Heart right ventricle (tissue), 16 donors: ENCODE data around the gene GATA1. TPM values are rescaled to one million over a fixed set of nuclear protein-coding genes. Genes with fewer than 3 reads are reported as not detected.

Experiments
- ATAC-seq, 8 donors: fragments of 200-7000 bp; cut with Tn5 transposase; one replicate each; pipeline ENCODE4 v1.9.1; 2020; ENCODE audit warnings: mild to moderate bottlenecking in 8 of 8, moderate library complexity in 8 of 8, moderate number of reproducible peaks in 1 of 8
- DNase-seq, 2 donors: peaks; one replicate each; pipeline ENCODE4 v3.0.0-alpha.2; 2020
- H3K27ac ChIP-seq, 10 donors: fragments of 200-600 bp; sonication (generic) in 2 of 10; one replicate each; pipeline versions ENCODE4 v1.5.0 to v1.8.0; 2020 to 2022; ENCODE audit warnings: mild to moderate bottlenecking in 3 of 10
- H3K27me3 ChIP-seq, 7 donors: fragments of 200-600 bp; one replicate each; pipeline ENCODE4 v1.8.0; 2021 to 2022; ENCODE audit warnings: mild to moderate bottlenecking in 2 of 7
- H3K36me3 ChIP-seq, 9 donors: fragments of 200-600 bp; sonication (generic) in 1 of 9; one replicate each; pipeline versions ENCODE4 v1.5.0 to v1.8.0; 2020 to 2022; ENCODE audit warnings: mild to moderate bottlenecking in 2 of 9
- H3K4me1 ChIP-seq, 9 donors: fragments of 200-600 bp; sonication (generic) in 1 of 9; one replicate each; pipeline versions ENCODE4 v1.5.0 to v1.8.0; 2020 to 2022; ENCODE audit warnings: mild to moderate bottlenecking in 4 of 9
- H3K4me3 ChIP-seq, 10 donors: fragments of 200-600 bp; sonication (generic) in 2 of 10; one replicate each; pipeline versions ENCODE4 v1.5.0 to v1.8.0; 2020 to 2022; ENCODE audit warnings: mild to moderate bottlenecking in 7 of 10, moderate library complexity in 2 of 10
- H3K9me3 ChIP-seq, 11 donors: fragments of 200-600 bp in 10 of 11; sonication (generic) in 2 of 11; one replicate each; pipeline versions ENCODE4 v1.5.0 to v1.8.0; 2013 to 2022; ENCODE audit warnings: mild to moderate bottlenecking in 2 of 11, control low read depth in 1 of 11, moderate library complexity in 1 of 11
- WGBS, 2 donors: extraction: QIAGEN DNeasy Blood & Tissue Kit; methylation state at CpG; one replicate each; pipeline ENCODE4 v1.1.7; 2013; ENCODE audit warnings: inconsistent platforms in 1 of 2; 5-methylcytosine and 5-hydroxymethylcytosine counted together
- intact Hi-C, 10 donors: fragments of 100-400 bp; cut with DNase I; formaldehyde crosslinking; loops; one replicate each; pipeline versions ENCODE4 v1.11.1 to v1.14.2; 2022
- polyA plus RNA-seq, 2 donors: library from polyadenylated mRNA; stranded (reverse); fragments of 200-250 nt; gene quantifications; one replicate each; pipeline ENCODE4 v1.2.3, GENCODE V29; 2013
- total RNA-seq, 10 donors: library from RNA; stranded (reverse); fragmentation: NEBNext Ultra II Directional in 3 of 10; extraction: Animal tissue kit (Norgen Biotek cat#: 25700) in 3 of 10; gene quantifications; one replicate each; pipeline versions ENCODE4 v1.2.1 to v1.2.4, GENCODE V29; 2021 to 2023
- TF ChIP-seq, protein P1 (sequence below), 9 donors: fragments of 200-600 bp; sonication (generic) in 2 of 9; IDR thresholded peaks; one replicate each; pipeline versions ENCODE4 v1.5.0 to v1.8.0; 2021 to 2022; ENCODE audit warnings: antibody characterized with exemption in 9 of 9, mild to moderate bottlenecking in 5 of 9, moderate library complexity in 1 of 9
- donor health status: Arrhythmogenic right ventricular cardiomyopathy.
- donor health status: ischemic (EF 13 %, LVEDD 7.1; RV severe dilation, severe dysfunction).
- donor health status: healthy with polysubstance abuse.
- donor health status: DM: no; HTN: yes; CAD: no.
- donor health status: DM: no; HTN: no; CAD: no.
- donor health status: ischemic (EF 25% LVEDD 6.9; RV normal size, moderate dysfunction).
- donor health status: ischemic (EF 25% LVEDD 5.7; RV mildly dilated, moderate dysfunction).
- donor health status: healthy.
- donor health status: DM: yes; HTN: yes; CAD: no.
- donor health status: Ischemic cardiomyopathy.
- donor health status: ischemic (EF 35%, LVEDD 5.7; RV mildly dilated, moderate dysfunction).
- donor health status: nonischemic (EF 11% LVEDD 7.7; RV severe dilation, severe dysfunction).
- donor health status: DM: yes; HTN: yes; CAD: no.
- donor health status: PGD.
- donor health status: ischemic (EF 29% LVEDD 5.4; RV normal size, mild dysfunction).
- donor health status: nonischemic (EF 23%, LVEDD 6.1; RV moderate dilation, normal function).

The GATA1 gene
- total and polyA plus RNA-seq, 12 donors: 0.07 to 0.25 (median 0.23) TPM; not detected in 9

DNA sequence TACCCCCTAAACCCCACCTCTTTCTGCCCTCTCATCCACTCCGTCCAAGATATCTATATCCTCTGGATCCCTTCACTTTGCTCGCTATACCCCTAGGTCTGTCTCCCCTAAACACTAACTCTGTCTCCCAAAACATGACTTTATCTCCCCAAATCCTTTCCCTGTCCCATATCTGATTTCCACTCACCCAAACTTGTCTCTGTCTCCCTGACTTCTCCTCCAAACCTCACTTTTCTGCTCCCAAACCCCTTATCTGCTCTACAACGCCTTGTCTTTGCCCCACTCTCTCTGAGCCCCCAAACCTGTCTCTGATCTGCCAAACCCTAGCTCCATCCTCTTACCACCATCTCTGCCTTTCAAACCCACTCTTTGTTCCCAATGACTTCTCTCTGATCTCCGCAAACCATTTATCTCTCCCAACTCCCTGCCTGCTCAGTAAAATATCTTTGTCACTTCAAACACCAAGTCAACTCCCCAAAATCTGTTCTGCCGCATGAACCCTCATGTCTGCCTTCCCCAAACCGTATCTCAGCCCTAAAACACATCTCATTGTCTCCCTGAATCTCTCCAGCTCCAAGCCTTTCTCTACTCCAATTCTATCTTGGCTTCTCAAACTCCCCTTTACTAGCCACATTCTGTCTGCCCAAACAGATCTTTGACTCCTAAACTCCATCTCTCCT, 575 bp downstream of the GATA1 start:
- H3K27ac ChIP-seq: peak overlapping the region in 1 of 10 donors; percentile 20
- H3K27me3 ChIP-seq: peaks cover 0 to 17% (median 0%) of the 10 kb centered on the region in 7 donors
- TF ChIP-seq, protein P1, sequence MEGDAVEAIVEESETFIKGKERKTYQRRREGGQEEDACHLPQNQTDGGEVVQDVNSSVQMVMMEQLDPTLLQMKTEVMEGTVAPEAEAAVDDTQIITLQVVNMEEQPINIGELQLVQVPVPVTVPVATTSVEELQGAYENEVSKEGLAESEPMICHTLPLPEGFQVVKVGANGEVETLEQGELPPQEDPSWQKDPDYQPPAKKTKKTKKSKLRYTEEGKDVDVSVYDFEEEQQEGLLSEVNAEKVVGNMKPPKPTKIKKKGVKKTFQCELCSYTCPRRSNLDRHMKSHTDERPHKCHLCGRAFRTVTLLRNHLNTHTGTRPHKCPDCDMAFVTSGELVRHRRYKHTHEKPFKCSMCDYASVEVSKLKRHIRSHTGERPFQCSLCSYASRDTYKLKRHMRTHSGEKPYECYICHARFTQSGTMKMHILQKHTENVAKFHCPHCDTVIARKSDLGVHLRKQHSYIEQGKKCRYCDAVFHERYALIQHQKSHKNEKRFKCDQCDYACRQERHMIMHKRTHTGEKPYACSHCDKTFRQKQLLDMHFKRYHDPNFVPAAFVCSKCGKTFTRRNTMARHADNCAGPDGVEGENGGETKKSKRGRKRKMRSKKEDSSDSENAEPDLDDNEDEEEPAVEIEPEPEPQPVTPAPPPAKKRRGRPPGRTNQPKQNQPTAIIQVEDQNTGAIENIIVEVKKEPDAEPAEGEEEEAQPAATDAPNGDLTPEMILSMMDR (IDR thresholded peaks at IDR 0.05): no peak
- H3K36me3 ChIP-seq: no peaks in the 10 kb centered on the region
- H3K4me1 ChIP-seq: no peaks in the 10 kb centered on the region
- no peak overlapping the region for H3K4me3 ChIP-seq
- DNase-seq (no peak), ATAC-seq (no peak)
- H3K9me3 ChIP-seq: no peaks in the 10 kb centered on the region
- intact Hi-C loops: no loop called here
- 68 to 71% methylated on average over 6 of the region's 6 CpGs for WGBS, 2 donors

DNA sequence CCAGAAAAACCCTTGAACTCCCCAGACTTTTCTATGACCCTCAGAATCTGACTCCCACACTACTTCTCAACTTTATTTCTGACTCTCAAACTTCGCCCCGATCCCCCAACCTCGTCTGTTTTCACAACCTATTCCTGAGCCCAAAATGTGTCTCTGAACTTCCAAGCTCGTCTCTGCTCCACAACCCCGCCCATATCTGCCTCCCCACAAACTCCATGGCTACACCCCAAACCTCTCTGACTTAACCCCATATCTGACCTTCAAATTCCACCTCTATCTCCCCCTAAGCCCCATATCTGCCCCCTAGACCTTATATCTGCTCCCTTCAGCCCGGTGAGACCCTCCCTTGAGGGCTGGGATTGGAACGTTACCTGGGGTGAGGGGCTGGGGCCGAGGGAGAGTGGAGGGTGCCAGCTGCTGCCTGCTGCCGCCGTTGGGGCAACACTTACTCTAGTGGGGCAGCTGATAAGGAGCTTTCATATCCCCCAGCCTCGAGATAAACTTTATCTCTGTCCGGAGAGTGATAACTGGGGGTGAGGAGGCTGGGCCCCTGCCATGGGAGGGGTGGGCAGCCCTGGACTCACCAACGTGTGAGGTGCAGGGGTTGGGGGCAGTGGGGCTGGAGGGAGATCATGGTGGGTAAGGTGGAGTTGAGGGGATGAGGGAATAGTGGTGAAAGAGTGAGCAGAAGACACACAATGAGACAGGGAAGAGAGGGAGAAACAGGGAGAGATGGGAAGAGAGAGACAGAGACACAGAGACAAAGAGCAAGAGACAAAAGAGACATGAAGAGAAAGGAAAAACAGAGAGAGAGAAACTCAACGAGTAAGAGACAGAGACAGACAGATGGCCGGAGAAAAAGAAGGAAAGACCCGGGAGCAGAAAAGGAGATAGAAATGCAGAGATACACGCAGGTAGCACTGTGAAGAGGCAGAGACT, 1.4 kb downstream of the GATA1 start:
- no peak for ATAC-seq
- Histone ChIP-seq H3K27ac (peak overlapping the region in 1 of 10 donors; percentile 26), H3K27me3 (peaks cover 0 to 17% (median 0%) of the 10 kb centered on the region in 7 donors), H3K4me1 (no peaks in the 10 kb centered on the region), H3K9me3 (no peaks in the 10 kb centered on the region), H3K36me3 (no peaks in the 10 kb centered on the region), H3K4me3 (peak overlapping the region in 1 of 10 donors; percentile 9)
- WGBS, 2 donors: 36 to 39% methylated on average over 17 of the region's 17 CpGs
- intact Hi-C loops: no loop called here
- TF ChIP-seq, protein P1 (IDR thresholded peaks at IDR 0.05): no peak
- no peak for DNase-seq

DNA sequence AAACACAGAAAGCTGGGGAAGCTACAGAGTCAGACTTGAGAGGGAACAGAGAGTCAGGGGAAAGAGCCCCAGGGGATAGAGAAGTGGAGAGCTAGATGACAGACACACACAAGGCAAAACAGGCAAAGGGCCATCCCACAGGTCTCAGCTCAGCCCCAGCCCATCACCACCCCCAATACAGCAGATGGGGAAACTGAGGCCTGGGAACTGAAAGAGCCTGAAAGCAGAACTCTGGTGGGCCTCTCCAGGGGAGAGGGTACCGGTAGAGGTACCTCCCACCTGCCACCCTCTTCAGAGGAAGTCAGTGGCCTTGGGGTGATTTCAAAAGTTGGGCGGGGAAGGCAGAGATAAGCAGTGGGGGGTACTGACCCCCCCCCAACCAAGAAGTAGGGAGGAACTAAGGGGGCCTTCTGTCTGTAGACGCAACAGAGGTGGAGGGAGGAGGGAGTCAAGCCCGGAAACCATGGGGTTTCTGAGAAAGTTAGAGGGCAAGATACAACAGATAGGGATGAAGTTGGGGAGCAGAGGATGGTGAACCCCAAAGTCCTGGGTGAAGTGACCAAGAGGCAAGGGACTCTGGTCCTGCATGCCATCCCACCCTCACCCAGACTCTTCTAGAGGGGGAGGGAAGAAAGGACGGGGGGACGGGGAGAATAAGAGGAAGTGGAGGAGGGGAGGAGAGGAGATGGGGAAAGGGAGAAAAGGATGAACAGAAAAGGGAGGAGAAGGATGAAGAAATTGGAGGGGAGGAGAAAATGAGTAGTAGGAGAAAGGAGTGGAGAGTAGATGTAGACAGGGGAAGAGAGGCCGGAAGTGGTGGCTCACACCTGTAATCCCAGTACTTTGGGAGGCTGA, 3.2 kb downstream of the GATA1 start:
- no peaks in the 10 kb centered on the region for H3K36me3 ChIP-seq
- TF ChIP-seq, protein P1 (IDR thresholded peaks at IDR 0.05): no peak
- H3K9me3 ChIP-seq: no peaks in the 10 kb centered on the region
- no peak overlapping the region for H3K27ac ChIP-seq
- DNase-seq: no peak
- ATAC-seq: no peak
- intact Hi-C loops: loop anchor here in 1 of 10 donors (10.0 kb wide), 1 partner anchor 95 kb away; the partner anchor contains the start of gene SUV39H1
- peaks cover 0 to 23% (median 0%) of the 10 kb centered on the region in 7 donors for H3K27me3 ChIP-seq
- H3K4me3 ChIP-seq: no peak overlapping the region
- 61 to 74% methylated on average over 6 to 7 of the region's 7 CpGs for WGBS, 2 donors
- no peaks in the 10 kb centered on the region for H3K4me1 ChIP-seq
